Hepatocyte (in vitro differentiated cells): Measurements from ENCODE around the gene CDK13.

Source experiments
- CTCF ChIP-seq: fragments of 200-600 bp; sonication (generic); IDR thresholded peaks from 2 replicates; pipeline ENCODE4 v1.5.1; 2016; ENCODE audit warnings: antibody characterized with exemption, mild to moderate bottlenecking; ENCODE audit not compliant: poor library complexity
- EZH2 ChIP-seq: fragments of 200-600 bp; sonication (generic); IDR thresholded peaks from 2 replicates; pipeline ENCODE4 v1.6.1; 2016; ENCODE audit warnings: antibody characterized with exemption, mild to moderate bottlenecking, borderline replicate concordance
- EZH2phosphoT487 ChIP-seq: fragments of 200-600 bp; sonication (generic); IDR thresholded peaks from one replicate; pipeline ENCODE4 v1.6.1; 2018; ENCODE audit warnings: antibody characterized with exemption, mild to moderate bottlenecking, low read depth, moderate library complexity; ENCODE audit not compliant: unreplicated experiment, severe bottlenecking

GRCh38 chr7:40003597-40003996 lies 53.5 kb downstream of the CDK13 start:
- TF ChIP-seq CTCF, result no peak
- no peak for TF ChIP-seq EZH2
- TF ChIP-seq EZH2phosphoT487, result no peak
